MV-4-11 (cell line): Measurements from ENCODE around the gene PIP5K1B.

Experiments
- DNase-seq: peaks from one replicate; lab custom pipeline; 2025; lab: John Stamatoyannopoulos, UW

The PIP5K1B gene

GRCh38 chr9:68859347-68859746, 154.3 kb downstream of the PIP5K1B start:
- DNase-seq, result no peak

GRCh38 chr9:68860419-68860818, 155.4 kb downstream of the PIP5K1B start:
- no peak for DNase-seq

GRCh38 chr9:68861436-68861835, 156.4 kb downstream of the PIP5K1B start:
- DNase-seq, result no peak

GRCh38 chr9:68867066-68867465, 162.0 kb downstream of the PIP5K1B start:
- no peak for DNase-seq

GRCh38 chr9:68869022-68869421, 164.0 kb downstream of the PIP5K1B start:
- no peak for DNase-seq

- DNase-seq, result no peak
Measured at GRCh38 chr9:68870086-68870485, 165.0 kb downstream of the PIP5K1B start.

- DNase-seq, result no peak
Measured at GRCh38 chr9:68871236-68871635, 166.2 kb downstream of the PIP5K1B start.

GRCh38 chr9:68872026-68872501, 167.0 kb downstream of the PIP5K1B start:
- no peak for DNase-seq

GRCh38 chr9:68873179-68873578, 168.1 kb downstream of the PIP5K1B start:
- DNase-seq, result no peak

GRCh38 chr9:68876273-68876672, 171.2 kb downstream of the PIP5K1B start:
- DNase-seq, result no peak

GRCh38 chr9:68876681-68877080, 171.6 kb downstream of the PIP5K1B start:
- no peak for DNase-seq

GRCh38 chr9:68877219-68877618, 172.2 kb downstream of the PIP5K1B start:
- DNase-seq, result no peak

- no peak for DNase-seq
Measured at GRCh38 chr9:68878450-68878849, 173.4 kb downstream of the PIP5K1B start.

- DNase-seq, result peak; percentile 33
Measured at GRCh38 chr9:68883224-68883623, 178.2 kb downstream of the PIP5K1B start.

GRCh38 chr9:68887232-68887631, 182.2 kb downstream of the PIP5K1B start:
- peak; percentile 4 for DNase-seq

- DNase-seq, result no peak
Measured at GRCh38 chr9:68894502-68894901, 189.5 kb downstream of the PIP5K1B start.

GRCh38 chr9:68895741-68896478, 190.9 kb downstream of the PIP5K1B start:
- DNase-seq, result no peak

- no peak for DNase-seq
Measured at GRCh38 chr9:68896486-68896885, 191.4 kb downstream of the PIP5K1B start.

- DNase-seq, result no peak
Measured at GRCh38 chr9:68897577-68898145, 192.6 kb downstream of the PIP5K1B start.

GRCh38 chr9:68898781-68899439, 193.9 kb downstream of the PIP5K1B start:
- DNase-seq, result no peak

- DNase-seq, result no peak
Measured at GRCh38 chr9:68904454-68904853, 199.4 kb downstream of the PIP5K1B start.

- DNase-seq, result peak; percentile 53
Measured at GRCh38 chr9:68905129-68905528, 200.1 kb downstream of the PIP5K1B start.

GRCh38 chr9:68907910-68908309, 202.9 kb downstream of the PIP5K1B start:
- no peak for DNase-seq
